ENCODE results near the gene HOMER3. TPM values are rescaled to one million over a fixed set of nuclear protein-coding genes. Genes with fewer than 3 reads are reported as not detected.
A peak's percentile ranks its signal among the peaks of the same experiment; 100 is the strongest.

HOMER3 gene
- total and polyA plus RNA-seq, 12 donors = 13.9 to 130 (median 34.8) TPM

DNA sequence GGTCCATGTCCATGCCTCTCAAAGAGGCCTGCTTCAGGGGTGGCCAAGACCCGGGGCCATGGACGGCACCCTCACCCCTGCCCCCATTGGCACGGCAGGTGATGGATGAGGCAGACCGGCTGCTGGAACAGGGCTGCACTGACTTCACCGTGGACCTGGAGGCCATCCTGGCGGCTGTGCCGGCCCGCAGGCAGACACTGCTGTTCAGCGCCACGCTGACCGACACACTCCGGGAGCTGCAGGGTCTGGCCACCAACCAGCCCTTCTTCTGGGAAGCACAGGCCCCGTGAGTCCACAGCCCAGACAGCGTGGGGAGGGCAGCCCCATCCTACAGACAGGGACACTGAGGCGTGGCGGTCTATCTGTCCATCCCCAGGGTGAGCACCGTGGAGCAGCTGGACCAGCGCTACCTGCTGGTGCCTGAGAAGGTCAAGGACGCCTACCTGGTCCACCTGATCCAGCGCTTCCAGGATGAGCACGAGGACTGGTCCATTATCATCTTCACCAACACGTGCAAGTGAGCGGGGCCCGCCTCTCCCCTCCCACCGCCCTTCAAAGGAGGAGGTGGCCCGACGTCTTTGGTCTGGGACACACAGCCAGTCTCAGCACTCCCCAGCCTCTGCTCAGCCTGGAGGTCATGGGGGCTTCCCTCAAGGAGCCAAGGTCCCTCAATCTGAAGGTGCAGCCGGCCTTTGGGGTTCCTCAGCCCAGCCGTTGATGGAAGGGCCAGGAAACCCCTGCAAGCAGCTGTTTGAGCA lies 18.6 kb downstream of the HOMER3 start:
- Histone ChIP-seq H3K4me1 (replicated peaks in 1 of 2) (peaks cover 19 to 20% of the 10 kb centered on the region in 2 donors), H3K4me3 (no peak overlapping the region), H3K36me3 (replicated peaks in 1 of 2) (peaks cover 0 to 59% of the 10 kb centered on the region in 2 donors), H3K27ac (no peak overlapping the region), H3K27me3 (no peaks in the 10 kb centered on the region), H3K9me3 (replicated peaks in 1 of 3) (no peaks in the 10 kb centered on the region)
- DNase-seq = peak in 1 of 7 donors; percentile 22
- intact Hi-C loops (cut with DNase I) = loop anchor here in 1 of 2 donors (10.0 kb wide), 1 partner anchor 458 kb away; no protein-coding TSS in a partner anchor
- TF ChIP-seq, protein P1, sequence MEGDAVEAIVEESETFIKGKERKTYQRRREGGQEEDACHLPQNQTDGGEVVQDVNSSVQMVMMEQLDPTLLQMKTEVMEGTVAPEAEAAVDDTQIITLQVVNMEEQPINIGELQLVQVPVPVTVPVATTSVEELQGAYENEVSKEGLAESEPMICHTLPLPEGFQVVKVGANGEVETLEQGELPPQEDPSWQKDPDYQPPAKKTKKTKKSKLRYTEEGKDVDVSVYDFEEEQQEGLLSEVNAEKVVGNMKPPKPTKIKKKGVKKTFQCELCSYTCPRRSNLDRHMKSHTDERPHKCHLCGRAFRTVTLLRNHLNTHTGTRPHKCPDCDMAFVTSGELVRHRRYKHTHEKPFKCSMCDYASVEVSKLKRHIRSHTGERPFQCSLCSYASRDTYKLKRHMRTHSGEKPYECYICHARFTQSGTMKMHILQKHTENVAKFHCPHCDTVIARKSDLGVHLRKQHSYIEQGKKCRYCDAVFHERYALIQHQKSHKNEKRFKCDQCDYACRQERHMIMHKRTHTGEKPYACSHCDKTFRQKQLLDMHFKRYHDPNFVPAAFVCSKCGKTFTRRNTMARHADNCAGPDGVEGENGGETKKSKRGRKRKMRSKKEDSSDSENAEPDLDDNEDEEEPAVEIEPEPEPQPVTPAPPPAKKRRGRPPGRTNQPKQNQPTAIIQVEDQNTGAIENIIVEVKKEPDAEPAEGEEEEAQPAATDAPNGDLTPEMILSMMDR (IDR thresholded peaks at IDR 0.05) = no peak
- no peak for TF ChIP-seq POLR2A (IDR thresholded peaks at IDR 0.05)
- 76 to 88% (median 85%) methylated on average over 8 to 29 of the region's 29 CpGs for WGBS, 4 donors

DNA sequence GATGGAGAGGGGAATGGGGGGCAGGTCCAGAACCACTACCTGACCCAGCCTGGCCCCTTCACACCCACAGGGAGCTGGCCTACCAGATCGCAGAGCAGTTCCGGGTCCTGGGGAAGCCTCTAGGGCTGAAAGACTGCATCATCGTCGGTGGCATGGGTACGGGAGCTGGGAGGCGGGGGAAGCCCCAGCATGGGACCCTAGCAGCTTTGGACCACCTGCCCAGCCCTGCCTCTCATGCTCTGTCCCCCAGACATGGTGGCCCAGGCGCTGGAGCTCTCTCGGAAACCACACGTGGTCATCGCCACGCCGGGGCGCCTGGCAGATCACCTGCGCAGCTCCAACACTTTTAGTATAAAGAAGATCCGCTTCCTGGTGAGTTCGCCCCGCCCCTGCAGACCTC lies 19.4 kb downstream of the HOMER3 start:
- intact Hi-C loops (cut with DNase I) = loop anchor here in 1 of 2 donors (10.0 kb wide), 1 partner anchor 457 kb away; no protein-coding TSS in a partner anchor
- peaks cover 0 to 52% of the 10 kb centered on the region in 2 donors for H3K36me3 ChIP-seq (replicated peaks in 1 of 2)
- no peaks in the 10 kb centered on the region for H3K27me3 ChIP-seq
- H3K9me3 ChIP-seq (replicated peaks in 1 of 3) = no peaks in the 10 kb centered on the region
- peaks cover 21% of the 10 kb centered on the region in 2 donors for H3K4me1 ChIP-seq (replicated peaks in 1 of 2)
- no peak for TF ChIP-seq POLR2A (IDR thresholded peaks at IDR 0.05)
- TF ChIP-seq, protein P1 (IDR thresholded peaks at IDR 0.05) = no peak
- DNase-seq = no peak
- 94 to 98% (median 95%) methylated on average over 4 to 17 of the region's 17 CpGs for WGBS, 4 donors
- no peak overlapping the region for H3K4me3 ChIP-seq
- no peak overlapping the region for H3K27ac ChIP-seq

DNA sequence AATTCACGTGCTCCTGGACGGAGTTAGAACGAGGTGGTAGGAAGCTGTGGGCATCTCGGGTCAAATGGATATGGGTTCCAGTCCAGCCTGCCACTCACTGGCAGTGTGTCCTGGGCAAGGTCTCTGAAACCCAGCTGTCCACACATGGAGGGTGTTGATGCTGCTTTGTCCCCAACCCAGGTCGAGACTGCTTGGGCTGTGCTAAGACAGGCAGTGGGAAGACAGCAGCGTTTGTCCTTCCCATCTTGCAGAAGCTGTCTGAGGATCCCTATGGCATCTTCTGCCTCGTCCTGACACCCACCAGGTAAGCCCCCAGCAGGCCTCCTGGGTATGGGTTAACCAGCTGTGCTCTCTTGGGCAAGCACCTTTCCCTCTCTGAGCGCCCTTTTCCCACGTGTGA lies 20.6 kb downstream of the HOMER3 start:
- H3K27ac ChIP-seq = peak overlapping the region in 1 of 5 donors; percentile 73
- H3K9me3 ChIP-seq (replicated peaks in 1 of 3) = no peaks in the 10 kb centered on the region
- peak overlapping the region in 2 of 4 donors; percentile 71 to 79 for H3K4me3 ChIP-seq
- H3K4me1 ChIP-seq (replicated peaks in 1 of 2) = peaks cover 21 to 26% of the 10 kb centered on the region in 2 donors
- DNase-seq = no peak
- no peaks in the 10 kb centered on the region for H3K27me3 ChIP-seq
- peaks cover 0 to 40% of the 10 kb centered on the region in 2 donors for H3K36me3 ChIP-seq (replicated peaks in 1 of 2)
- intact Hi-C loops (cut with DNase I) = loop anchor here in 1 of 2 donors (10.0 kb wide), 1 partner anchor 456 kb away; no protein-coding TSS in a partner anchor
- no peak for TF ChIP-seq POLR2A (IDR thresholded peaks at IDR 0.05)
- TF ChIP-seq, protein P1 (IDR thresholded peaks at IDR 0.05) = no peak
- 36 to 57% (median 51%) methylated on average over 5 to 9 of the region's 9 CpGs for WGBS, 4 donors

DNA sequence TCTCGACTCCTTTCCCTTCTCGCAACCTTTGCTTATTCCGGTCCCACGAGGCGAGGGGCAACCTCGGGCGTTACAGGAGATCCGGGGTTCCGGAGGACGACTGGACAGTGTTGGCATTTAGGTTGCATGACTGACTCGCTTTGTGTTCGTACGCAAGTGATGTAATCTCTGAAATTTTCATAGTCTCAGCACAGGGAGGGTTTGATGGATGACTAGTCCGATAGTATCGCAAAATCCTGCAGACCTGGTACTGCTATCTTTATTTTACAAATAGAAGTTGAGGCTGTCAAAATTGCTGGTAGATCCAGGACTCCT lies 21.2 kb downstream of the HOMER3 start:
- Histone ChIP-seq H3K27me3 (no peaks in the 10 kb centered on the region), H3K9me3 (replicated peaks in 1 of 3) (no peaks in the 10 kb centered on the region), H3K4me3 (peak overlapping the region; percentile 30 to 80 (median 75)), H3K27ac (peak overlapping the region in 4 of 5 donors; percentile 3 to 73 (median 68)), H3K4me1 (replicated peaks in 1 of 2) (peaks cover 21 to 32% of the 10 kb centered on the region in 2 donors), H3K36me3 (replicated peaks in 1 of 2) (peaks cover 0 to 35% of the 10 kb centered on the region in 2 donors)
- TF ChIP-seq, protein P1 (IDR thresholded peaks at IDR 0.05) = no peak
- no peak for DNase-seq
- intact Hi-C loops (cut with DNase I) = loop anchor here in 1 of 2 donors (10.0 kb wide), 1 partner anchor 455 kb away; no protein-coding TSS in a partner anchor
- WGBS, 4 donors = 0 to 1% (median 0%) methylated on average over 15 of the region's 15 CpGs
